Activated naive CD4-positive, alpha-beta T cell (primary cell): ENCODE data around the gene KCNAB1.

Experiments used
- DNase-seq, 4 experiments: peaks; one replicate each; lab custom pipeline; 2025; lab: John Stamatoyannopoulos, UW

Gene KCNAB1

DNA sequence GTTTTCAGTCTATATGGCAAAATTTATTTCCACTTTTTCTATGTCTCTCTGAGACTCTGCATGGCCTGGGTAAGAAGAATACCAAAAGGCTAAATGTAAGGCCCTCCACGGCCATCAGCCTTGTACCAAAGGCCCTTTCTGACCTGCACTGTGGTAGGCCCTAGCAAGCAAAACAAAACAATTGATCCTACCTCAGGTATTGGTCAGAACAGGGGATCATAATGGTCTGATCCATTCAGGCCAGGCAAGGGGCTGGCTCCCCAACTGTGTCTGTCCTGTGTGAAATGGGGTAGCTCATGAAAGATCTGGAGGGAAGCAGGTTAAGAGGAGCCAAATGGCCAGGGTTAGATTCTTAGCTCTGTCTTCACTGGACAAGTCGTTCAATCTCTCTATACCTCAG is 253.3 kb downstream of the KCNAB1 start:
- no peak for DNase-seq

DNA sequence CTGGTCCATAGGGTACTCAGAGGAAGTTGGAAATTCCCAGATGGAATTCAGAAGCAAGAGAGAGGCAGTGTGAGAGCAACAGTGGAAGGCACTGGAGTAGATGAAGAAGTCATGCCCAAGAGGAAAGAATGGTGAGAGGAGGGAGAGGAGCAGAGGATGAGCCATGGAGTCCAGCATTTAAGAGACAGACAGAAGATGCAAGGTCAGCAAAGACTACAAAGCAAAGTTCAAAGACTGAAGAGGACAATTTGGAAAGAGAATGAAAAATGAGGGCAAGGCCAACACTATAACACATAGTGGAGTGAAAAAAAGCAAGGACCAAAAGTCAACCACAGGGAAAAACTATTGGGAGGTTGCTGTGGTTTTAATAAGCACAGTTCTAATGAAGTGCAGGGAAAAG is 255.8 kb downstream of the KCNAB1 start:
- no peak for DNase-seq

DNA sequence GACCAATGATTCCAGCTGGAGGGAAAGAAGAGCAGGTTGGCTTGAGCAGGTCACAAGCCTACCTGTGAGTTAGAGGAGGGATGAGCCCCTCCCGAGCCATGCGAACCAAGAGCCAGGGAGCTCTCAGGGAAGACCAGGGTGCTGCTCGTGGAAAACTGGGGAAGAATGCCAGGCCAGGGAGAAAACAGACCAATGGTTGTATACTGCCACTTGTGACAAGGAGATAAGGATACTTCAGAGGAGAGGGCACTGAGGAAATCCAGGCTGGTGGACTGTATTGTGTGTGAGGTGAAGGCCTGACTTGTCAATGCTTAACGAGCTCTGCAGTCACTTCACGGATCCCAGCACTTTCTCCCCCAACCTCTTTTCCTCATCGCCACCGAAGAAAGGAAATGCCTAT is 256.9 kb downstream of the KCNAB1 start:
- no peak for DNase-seq

DNA sequence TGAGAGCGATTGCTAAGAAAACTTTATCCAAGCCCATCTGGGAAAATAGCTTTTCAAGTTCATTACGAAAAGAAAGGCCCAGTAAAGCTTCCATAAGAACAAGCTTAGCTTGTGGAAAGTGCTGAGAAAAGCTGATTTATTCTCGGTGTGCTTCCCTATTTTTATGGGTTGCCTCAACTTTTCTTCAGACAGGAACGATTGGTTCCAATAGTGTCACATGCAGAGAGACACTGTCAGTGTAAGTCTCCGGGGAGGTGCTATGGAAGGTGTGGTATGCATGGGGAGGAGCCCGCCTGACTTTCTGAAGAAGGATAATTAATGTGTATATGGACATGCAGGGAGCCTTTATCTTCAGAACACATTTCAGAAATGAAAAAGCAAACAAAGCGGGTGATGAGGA is 257.3 kb downstream of the KCNAB1 start:
- DNase-seq: no peak

DNA sequence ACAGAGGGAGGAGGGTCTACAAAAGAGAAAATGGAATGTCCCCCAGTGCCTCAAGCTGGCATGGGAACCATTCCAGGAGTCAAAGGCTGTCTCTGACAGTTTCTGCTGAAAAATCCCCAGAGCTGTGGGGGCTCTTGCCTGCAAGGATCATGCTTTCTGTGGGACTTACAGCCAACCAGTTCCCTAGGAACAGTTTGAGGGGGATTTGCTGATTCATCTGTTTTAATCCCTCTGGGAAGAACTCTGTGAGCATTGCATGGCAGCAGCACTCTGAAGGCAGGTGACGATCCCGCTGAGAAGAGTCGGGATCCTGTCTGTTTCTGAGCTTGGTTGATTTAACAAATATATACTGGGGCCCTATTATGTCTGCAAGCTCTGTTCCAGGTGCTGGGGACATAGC is 258.5 kb downstream of the KCNAB1 start:
- DNase-seq: no peak

DNA sequence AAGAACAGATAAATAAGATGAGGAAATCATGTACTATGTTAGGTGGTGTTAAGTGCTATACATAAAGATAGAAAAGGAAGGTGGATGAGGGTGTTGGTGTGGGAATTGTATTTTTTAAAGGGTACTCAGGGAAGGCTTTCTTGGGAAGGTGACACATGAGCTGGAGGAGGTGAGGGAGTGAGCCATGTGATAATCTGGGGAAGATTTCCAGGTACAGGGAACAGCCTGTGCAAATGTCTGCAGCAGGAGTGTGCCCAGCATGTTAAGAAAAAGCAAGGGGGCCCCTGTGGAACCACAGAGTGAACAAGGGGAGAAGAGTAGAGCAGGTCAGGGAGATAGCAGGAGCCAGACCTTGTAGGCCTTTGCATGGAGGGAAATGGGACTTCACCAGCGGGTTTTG is 258.9 kb downstream of the KCNAB1 start:
- no peak for DNase-seq

DNA sequence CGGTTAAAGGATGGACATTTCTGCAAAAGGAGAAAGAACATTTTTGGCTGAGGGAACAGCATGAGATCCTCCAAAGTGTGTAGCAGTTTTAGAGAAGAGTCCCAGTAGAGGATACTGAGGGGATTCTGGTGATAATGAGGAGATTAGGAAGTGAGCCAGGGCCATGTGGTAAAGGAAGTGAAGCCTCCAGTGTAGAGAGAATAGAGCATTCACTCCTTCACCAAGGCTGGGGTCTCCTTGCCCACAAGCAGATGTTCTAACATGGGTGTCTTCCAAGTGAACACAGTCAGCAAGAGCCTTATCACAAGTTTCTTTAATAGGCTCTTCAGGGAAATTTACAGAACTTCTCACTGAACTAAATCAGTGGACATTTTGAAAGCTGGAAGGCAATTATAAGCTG is 260.9 kb downstream of the KCNAB1 start:
- no peak for DNase-seq

DNA sequence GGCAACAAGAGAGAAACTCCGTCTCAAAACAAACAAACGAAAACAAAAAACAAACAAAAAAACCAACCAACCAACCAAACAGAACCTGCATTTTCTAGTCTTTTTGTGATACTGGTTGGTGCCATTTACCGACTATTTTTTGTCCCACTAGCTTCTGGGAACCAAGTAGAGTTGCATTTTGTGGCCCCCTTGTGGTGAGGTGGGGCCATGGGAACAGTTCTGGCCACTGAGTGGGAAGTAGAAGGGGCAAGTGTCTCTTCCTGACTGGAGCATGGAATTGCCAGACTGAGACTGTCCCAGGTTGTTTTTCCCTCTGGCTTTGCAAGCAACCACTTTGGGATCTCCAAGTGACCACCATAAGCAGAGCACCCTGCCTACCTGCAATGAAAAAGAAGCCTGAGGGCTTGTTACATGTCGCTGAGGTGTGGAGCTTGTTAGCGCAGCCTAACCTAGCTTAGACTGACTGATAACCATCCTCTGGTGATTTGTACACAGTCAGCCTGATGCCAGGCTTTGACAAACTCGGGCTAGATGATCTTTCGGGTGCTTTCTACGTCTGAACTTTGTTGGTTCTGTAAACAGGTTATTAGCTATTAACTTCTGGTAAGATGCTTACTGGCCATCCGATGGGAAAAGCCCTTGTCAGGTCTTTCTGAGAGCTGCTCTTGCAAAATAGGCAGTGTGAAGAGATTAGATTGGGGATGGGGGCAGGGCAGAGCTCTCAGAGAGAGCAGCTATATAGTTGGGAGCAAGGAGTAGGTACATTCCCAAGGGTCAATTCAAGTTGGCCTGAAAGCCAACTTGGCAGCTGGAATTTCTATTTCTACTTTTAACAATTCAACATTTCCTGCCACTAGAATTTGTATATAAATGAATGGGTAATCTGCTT is 262.3 kb downstream of the KCNAB1 start:
- DNase-seq: no peak

DNA sequence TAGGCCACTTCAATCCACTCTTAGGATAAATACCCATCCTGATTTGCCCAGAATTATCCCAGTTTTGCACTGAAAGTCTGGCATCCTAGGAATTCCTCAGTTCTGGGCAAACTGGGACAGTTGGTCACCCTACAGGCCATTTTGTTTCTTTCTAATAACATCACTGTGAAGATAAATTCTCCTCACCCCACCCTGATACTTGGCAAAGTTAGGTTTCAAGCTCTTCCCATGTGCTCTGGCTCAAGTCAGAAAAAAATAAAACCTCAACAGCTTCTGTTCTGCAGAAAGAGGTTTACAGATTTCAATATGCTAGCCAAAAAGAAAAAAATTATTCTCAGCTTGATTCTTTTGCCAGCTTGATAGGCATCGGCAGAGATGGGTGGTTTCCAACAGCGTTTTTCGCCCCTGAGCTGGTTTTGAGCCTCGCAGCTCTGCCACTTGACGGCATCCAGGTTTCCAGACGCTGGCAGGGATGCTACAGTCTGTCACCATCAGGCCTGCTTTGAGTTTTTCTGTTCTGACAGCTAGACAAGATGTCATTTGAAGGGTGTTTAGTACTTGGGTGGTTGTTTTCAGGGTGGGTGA is 263.2 kb downstream of the KCNAB1 start:
- DNase-seq: no peak

DNA sequence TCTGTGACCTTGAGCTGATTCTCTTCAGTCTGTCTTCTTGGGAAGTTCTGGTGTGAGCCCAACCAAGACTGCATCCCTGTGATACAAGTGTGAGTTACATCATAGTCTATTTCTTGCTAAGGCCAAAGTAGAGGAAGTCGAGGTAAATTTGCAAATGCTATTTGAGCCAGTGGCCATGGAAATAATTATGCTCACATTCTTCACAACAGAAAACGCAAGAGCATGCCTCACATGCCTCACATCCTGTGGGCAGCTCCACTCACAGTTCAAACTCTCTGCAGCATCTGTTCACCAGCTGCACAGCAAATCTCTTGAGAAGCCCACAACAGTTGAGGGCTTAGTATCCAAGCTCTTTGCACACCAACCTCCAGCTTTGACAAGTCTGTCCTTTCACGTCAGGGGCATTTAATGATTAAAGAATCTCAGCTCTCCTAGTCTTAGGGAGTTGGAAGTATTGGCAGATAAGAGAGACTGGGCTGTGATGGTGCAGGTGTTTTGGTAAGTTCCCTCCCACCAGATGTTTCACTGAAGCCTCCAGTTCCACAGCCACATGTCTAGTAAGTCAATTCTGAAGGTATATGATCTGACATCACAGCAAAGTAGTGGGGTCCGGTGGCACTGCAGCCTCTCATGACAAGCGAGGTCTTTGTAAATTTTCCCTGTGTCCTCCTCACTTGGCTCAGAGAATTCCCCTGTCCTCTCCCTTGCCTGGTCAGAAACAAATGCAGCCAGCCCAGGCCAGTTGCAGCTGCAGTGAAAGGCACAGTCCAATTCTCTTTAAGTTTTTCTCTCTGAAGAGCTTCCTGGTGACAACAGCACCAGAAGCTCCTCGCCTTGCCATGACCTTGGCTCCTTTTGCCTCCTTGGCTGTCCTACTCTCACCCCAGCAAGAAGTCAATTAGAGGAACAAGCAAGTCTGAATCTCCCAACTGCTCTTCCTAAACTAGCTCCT is 268.4 kb downstream of the KCNAB1 start:
- no peak for DNase-seq

DNA sequence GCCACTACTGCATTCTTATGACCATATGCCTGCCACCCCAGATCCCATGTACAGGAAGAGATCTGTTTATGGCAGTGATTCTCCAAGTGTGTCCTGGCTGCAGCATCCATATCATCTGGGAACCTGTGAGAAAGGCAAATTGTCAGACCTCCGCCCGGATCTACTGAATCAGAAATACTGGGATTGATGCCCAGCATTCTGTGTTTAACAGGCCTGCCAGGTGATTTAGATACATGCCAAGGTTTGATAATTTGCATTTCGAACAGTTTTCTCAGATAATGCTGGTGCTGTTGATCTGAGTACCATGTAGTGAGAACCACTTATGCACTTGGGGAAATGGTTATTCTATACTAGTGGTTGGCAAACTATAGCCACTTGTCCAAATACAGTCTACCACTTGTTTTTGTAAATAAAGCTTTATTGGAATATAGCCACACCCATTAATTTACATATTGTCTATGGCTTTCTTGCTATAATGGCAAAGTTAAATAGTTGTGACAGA is 269.1 kb downstream of the KCNAB1 start:
- no peak for DNase-seq

DNA sequence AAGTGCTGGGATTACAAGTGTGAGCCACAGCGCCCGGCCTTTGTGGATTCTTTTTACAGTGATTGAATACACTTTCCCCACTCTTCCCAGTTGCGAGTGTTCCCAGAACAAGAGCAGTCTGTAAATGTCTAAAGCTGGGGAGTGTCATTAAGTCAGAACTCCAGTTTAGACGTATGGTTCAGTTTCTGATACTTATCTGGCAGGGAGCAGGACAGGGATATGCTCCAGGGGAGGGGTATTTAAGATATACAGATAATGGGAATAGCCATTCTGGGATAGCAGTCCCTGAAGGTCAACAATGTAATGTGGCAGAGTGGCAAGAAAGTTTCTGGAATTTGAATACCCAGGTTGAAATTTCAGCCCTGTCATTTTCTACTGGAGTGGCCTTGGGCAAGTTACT is 270.5 kb downstream of the KCNAB1 start:
- DNase-seq: no peak

DNA sequence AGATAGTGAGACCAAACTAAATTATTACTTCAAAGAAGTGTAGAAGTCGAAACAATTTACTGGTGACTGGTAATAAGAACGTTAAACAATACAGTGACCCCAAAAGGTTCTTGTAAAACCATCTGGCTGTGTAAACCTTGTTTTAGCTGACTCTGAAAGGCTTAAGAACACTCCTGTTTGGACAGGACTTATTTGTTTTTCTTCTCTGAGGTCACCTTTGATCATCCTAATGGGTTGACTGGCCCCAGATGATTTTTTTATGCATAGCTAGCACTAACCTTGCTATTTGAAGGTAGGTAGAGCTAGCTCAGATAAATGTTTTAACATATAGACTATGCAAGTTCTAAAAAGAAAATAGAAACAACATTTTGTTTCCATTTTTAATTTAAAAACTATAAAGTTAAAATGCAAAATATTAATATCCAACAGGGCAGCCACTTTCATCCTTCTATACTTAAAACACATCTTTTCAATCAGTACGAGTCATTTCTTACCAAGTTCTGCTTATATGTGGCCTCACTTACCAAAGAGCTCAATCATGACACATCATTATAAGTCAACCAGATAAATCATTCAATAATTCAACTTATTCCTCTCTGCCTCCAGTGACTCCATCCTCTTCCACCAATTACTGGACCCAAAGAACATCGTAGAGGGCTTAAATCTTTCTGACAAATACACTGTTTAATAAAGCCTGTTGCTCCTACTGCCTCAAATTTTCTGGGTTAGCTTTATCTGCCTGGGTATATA is 275.8 kb downstream of the KCNAB1 start:
- DNase-seq: no peak

DNA sequence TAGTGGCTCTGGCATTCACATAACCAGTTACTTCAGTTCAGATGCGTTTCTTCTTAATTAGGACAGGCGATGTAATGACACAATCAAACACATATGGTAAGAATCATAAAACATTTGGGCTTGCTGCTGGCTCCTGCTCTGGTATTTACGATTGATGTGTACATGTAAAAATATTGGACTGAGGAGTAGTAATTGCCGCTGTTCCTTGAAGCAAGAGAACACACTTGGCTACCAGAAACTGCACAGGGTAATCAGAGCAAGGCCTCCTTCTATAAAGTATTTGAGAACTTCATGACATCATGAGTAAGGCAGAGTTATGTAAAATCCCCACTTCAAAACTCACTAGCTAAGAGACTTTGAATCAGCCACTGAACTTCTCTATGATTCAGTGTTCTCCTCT is 276.5 kb downstream of the KCNAB1 start:
- DNase-seq: no peak

DNA sequence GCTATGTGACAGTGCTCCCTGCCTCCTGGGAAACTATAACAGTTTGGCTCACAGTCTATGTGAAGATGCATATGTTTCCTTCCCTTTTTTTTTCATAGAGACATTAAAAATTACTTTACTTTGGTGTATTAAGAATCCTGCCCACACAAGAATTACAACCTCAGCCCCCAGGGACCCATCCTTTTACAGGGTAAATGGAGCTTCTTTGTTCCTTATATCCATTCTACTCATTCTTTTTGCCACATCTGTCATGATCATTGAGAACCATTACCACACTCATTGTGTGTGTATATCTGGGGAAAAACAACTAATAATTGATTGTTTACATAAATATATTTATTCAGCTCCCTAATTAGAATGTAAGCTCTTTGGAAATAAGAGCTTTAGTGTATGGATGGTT is 277.2 kb downstream of the KCNAB1 start:
- no peak for DNase-seq

DNA sequence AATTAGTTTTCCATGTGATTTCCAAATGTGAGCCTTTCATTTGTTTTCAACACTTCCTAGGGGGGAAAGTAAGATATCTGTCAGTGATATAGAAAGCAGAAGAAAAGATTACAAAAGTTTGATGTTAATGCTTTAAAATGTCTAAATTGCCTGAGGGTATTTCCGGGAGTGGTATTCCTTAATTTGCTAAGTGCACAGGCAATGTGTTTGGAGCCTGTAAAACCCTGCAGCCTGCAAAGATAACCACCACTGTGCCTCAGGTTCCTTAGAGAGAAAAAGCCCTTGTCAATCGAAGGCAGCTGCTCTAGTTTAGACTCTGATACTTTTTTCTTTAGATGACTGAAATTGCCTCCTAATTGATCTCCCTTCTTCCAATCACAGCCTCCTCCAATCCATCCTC is 279.7 kb downstream of the KCNAB1 start:
- DNase-seq: no peak

DNA sequence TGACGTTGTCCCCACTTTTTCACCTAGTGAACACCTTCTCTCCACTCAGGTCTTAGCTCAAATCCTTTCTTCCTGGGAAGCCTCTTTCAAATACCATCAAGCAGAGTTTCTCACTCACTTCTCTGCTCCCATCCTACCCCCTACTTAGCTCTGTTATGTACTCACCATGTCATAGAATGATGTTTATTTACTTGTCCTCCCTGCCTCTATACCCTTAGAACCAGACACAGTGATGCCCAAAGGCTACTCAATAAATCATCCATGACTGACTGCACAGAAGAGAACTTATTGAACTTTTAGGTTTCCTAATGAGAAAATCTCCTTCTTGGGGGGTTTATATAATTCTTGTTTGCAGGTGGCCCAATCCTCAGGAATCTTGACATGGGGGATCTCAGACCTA is 280.4 kb downstream of the KCNAB1 start:
- DNase-seq: no peak

DNA sequence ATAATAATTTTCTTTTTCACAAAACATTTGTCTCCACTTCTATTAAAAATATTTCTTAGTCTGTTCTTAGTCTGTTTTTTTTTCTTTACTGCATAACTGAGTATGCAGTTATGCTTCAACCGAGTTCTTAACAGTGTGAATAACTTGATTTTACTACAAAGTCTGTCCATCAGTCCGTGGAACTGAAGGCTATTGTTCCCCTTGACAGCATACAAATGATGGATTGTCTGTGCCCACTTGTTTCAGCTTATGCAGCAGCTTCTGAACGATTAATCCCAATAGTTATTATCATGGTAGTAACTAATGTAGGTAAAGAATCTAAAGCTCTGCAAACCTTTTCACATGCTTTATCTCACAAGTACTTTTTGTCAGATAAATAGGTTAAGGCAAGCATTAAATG is 283.8 kb downstream of the KCNAB1 start:
- DNase-seq: no peak

DNA sequence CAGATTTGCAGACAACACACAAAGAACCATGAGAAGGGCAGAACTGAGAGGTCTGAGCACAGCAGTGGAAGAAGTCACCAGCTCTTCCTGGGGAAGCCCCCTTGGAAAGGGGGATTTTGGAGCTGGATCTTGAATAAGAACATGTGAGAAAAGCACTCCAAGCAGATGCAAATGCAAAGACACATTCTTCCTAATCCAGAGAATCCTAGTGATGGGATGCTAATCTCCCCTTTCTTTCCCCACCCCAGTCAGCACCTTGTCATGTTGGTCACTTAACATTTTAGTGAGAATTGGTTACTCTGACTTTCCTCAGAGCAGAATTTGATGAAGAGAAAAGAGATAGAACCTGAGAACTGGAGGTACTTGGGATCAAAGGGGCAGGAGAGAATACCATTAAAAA is 286.0 kb downstream of the KCNAB1 start:
- no peak for DNase-seq

DNA sequence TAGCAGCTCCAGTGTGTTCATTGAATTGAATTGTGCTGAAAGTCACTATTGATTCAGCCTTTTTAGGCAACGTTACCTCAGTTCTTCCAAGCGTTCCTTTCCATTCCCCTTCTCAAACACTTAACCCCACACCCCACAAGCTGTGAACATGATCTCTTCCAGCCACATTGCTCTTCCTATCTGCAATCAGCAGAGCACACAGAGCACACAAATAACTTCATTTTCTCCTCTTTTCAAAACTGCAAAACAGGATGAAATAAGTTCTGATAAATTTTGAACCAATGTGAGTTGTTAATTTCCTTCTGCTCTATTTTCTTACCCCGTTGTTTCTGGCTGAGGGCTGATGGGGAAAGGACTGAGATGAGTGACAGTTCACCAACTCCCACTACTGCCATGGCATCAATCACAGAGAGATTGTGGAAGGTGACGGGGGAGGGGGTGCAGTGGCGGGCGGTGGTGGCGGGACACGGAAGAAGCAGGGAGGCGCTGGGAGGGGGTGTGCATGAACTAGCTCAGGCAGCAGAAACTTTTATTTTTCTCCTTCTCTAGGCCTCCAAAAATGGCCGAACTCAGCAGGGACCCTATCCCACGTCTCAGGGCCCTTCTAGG is 287.3 kb downstream of the KCNAB1 start:
- DNase-seq: no peak

DNA sequence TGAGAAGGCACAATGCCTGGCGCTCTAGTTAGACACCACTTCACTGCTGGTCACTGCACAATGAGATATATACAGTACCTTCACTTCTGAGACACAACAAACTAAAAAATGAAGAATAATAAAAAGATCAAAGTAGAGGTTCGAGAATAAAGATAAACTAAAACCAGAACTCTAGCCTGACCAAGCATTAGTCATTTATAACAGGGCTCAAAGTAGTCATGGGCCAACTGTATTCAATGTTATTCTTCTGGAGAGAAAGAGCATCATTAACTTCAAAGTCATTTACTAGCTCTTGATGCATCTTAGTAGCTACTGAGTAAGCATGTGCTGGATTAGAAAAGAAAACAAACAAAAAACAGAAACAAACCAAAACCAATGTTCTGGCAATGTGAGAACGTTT is 289.3 kb downstream of the KCNAB1 start:
- DNase-seq: no peak
